Neural cell (in vitro differentiated cells): ENCODE data around the gene NOS1AP.

Experiments
- TF ChIP-seq, protein P1 (sequence below): fragments of 450-650 bp; IDR thresholded peaks from 2 replicates; pipeline ENCODE4 v1.5.1; 2014; ENCODE audit warnings: antibody characterized with exemption, mild to moderate bottlenecking, moderate library complexity; ENCODE audit not compliant: poor library complexity, severe bottlenecking
- TF ChIP-seq, protein P2 (sequence below): IDR thresholded peaks from 2 replicates; pipeline ENCODE4 v1.6.1; 2012; ENCODE audit warnings: borderline replicate concordance

DNA sequence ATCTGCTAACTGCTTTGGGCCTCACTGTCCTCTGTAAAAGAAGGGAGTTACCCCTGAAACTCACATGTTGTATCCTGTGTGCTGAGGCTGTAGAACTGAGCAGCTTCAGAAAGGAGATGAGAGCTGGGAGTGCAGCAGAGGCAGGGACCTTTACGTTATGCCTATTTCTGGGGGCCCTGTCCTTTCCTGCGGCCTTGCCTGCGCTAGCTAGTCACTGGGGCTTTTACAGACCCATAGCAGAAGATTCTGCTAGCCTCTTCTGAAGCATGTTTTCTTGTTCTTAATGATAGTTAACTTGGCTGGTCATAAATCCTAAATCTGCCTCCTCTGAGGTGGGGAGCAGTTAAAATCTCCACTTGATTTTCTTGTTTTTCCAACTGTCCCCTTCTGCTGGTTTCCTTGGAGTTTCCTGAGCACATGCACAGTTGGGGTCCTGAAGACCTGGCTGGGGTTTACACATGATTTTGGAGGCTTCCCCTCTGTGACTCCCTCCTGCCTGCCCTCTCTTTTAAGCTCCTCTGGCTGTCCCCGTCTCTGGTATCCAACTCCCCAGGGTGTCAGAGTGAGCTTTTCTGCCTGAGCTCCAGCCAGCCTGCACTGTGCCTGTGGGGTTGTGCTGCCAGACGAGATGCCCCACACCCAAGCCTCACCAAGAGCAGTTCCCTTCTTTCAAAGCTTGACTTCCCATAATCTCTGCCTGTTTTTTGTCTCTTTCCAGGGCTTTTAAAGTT, 76.6 kb downstream of the NOS1AP start:
- TF ChIP-seq, protein P1, sequence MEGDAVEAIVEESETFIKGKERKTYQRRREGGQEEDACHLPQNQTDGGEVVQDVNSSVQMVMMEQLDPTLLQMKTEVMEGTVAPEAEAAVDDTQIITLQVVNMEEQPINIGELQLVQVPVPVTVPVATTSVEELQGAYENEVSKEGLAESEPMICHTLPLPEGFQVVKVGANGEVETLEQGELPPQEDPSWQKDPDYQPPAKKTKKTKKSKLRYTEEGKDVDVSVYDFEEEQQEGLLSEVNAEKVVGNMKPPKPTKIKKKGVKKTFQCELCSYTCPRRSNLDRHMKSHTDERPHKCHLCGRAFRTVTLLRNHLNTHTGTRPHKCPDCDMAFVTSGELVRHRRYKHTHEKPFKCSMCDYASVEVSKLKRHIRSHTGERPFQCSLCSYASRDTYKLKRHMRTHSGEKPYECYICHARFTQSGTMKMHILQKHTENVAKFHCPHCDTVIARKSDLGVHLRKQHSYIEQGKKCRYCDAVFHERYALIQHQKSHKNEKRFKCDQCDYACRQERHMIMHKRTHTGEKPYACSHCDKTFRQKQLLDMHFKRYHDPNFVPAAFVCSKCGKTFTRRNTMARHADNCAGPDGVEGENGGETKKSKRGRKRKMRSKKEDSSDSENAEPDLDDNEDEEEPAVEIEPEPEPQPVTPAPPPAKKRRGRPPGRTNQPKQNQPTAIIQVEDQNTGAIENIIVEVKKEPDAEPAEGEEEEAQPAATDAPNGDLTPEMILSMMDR: no peak
- TF ChIP-seq, protein P2, sequence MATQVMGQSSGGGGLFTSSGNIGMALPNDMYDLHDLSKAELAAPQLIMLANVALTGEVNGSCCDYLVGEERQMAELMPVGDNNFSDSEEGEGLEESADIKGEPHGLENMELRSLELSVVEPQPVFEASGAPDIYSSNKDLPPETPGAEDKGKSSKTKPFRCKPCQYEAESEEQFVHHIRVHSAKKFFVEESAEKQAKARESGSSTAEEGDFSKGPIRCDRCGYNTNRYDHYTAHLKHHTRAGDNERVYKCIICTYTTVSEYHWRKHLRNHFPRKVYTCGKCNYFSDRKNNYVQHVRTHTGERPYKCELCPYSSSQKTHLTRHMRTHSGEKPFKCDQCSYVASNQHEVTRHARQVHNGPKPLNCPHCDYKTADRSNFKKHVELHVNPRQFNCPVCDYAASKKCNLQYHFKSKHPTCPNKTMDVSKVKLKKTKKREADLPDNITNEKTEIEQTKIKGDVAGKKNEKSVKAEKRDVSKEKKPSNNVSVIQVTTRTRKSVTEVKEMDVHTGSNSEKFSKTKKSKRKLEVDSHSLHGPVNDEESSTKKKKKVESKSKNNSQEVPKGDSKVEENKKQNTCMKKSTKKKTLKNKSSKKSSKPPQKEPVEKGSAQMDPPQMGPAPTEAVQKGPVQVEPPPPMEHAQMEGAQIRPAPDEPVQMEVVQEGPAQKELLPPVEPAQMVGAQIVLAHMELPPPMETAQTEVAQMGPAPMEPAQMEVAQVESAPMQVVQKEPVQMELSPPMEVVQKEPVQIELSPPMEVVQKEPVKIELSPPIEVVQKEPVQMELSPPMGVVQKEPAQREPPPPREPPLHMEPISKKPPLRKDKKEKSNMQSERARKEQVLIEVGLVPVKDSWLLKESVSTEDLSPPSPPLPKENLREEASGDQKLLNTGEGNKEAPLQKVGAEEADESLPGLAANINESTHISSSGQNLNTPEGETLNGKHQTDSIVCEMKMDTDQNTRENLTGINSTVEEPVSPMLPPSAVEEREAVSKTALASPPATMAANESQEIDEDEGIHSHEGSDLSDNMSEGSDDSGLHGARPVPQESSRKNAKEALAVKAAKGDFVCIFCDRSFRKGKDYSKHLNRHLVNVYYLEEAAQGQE: no peak
